Esophagus muscularis mucosa (tissue), 4 donors: ENCODE results near the gene SOX30. TPM values are rescaled to one million over a fixed set of nuclear protein-coding genes. Genes with fewer than 3 reads are reported as not detected.
A peak's percentile ranks its signal among the peaks of the same experiment; 100 is the strongest.

ENCODE experiments used
- DNase-seq: peaks from one replicate; pipeline ENCODE4 v3.0.0-alpha.2; 2017; ENCODE audit errors: extremely low spot score
- H3K27ac ChIP-seq, 4 donors: fragments of 200-600 bp; sonication (generic); replicated peaks in 1 of 4; 1 replicate in 3 of 4; 2 replicates in 1 of 4; pipeline ENCODE4 v1.5.1; 2016 to 2019; ENCODE audit warnings: mild to moderate bottlenecking in 1 of 4
- H3K27me3 ChIP-seq, 4 donors: fragments of 200-600 bp; sonication (generic); one replicate each; pipeline versions ENCODE4 v1.5.1 to v1.6.0; 2016 to 2019
- H3K36me3 ChIP-seq, 4 donors: fragments of 200-600 bp; sonication (generic); one replicate each; pipeline ENCODE4 v1.5.1; 2016 to 2019
- H3K4me1 ChIP-seq, 4 donors: fragments of 200-600 bp; sonication (generic); one replicate each; pipeline ENCODE4 v1.5.1; 2016 to 2019
- H3K4me3 ChIP-seq, 4 donors: fragments of 200-600 bp; sonication (generic); 1 replicate in 2 of 4; 2 replicates in 2 of 4; pipeline ENCODE4 v1.5.1; 2016 to 2019; ENCODE audit warnings: mild to moderate bottlenecking in 4 of 4, moderate library complexity in 1 of 4
- H3K9me3 ChIP-seq, 4 donors: fragments of 200-600 bp; sonication (generic); 1 replicate in 3 of 4; 2 replicates in 1 of 4; pipeline ENCODE4 v1.5.1; 2016 to 2019
- CTCF ChIP-seq, 3 experiments: fragments of 200-600 bp in 2 of 3; fragments of 450-650 bp in 1 of 3; sonication (generic) in 2 of 3; IDR thresholded peaks; one replicate each; pipeline ENCODE4 v1.5.1; 2017 to 2019; ENCODE audit warnings: antibody characterized with exemption in 3 of 3, mild to moderate bottlenecking in 2 of 3, moderate library complexity in 1 of 3
- EP300 ChIP-seq: sonication (generic); formaldehyde crosslinking; IDR thresholded peaks from one replicate; pipeline ENCODE4 v1.6.1; 2017; ENCODE audit warnings: antibody characterized with exemption
- POLR2A ChIP-seq: fragments of 450-650 bp; IDR thresholded peaks from one replicate; pipeline ENCODE4 v1.6.1; 2017; ENCODE audit warnings: antibody characterized with exemption, moderate library complexity, mild to moderate bottlenecking, low read depth
- POLR2AphosphoS5 ChIP-seq, 2 donors: sonication (generic); formaldehyde crosslinking; IDR thresholded peaks; one replicate each; pipeline ENCODE4 v1.6.1; 2017; ENCODE audit warnings: antibody characterized with exemption in 2 of 2
- WGBS: methylation state at CpG from one replicate; pipeline ENCODE4 v1.1.5; 2018; 5-methylcytosine and 5-hydroxymethylcytosine counted together
- intact Hi-C: fragments of 100-400 bp; cut with DNase I; formaldehyde crosslinking; loops from one replicate; pipeline ENCODE4 v1.15.1; 2023
- total RNA-seq, 4 donors: library from RNA; depleted of rRNA; stranded (reverse); fragments of >200 nt; gene quantifications; one replicate each; pipeline versions ENCODE4 v1.1.0 to v1.2.1, GENCODE V29; 2016

The SOX30 gene
- total RNA-seq, 4 donors from 2014 or later: 0.17 to 0.34 TPM; not detected in 2

DNA sequence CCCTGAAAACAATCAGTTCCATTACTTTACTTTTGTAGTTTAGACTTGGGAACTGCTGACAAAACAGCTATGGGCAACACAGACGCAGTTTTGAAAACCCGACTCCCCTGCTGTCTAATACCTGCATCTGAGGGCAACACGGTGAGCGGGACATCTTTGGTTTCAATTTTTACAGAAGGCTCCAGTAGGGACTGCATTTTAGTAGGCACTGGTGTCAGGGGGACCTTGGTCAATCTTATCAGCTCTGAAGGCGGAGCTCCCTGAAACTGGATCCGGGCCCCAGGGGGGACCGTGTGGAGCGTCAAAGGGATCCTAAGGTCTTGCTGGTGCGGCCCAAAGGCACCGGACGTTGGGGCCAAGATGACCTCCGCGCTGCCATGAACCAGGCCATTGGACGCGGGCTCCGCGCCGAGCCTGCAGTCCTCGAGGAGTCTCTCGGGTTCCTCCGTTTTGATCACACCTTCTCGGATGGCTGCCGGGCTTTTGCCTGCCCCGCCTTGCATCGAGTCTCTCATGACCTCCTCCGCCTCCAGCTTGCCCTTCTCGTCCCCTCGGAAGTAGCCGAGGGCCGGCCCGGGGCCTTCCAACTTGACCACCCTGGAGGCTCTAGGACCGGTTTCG is 1.1 kb downstream of the SOX30 start:
- no peaks in the 10 kb centered on the region for H3K9me3 ChIP-seq
- WGBS: 81% methylated on average over 29 of the region's 33 CpGs
- intact Hi-C loops: loop anchor here (10.0 kb wide), 1 partner anchor 66 kb away; no protein-coding TSS in a partner anchor
- peaks cover 4 to 12% (median 9%) of the 10 kb centered on the region in 4 donors for H3K4me1 ChIP-seq
- no peaks in the 10 kb centered on the region for H3K36me3 ChIP-seq
- H3K27ac ChIP-seq: no peak overlapping the region
- DNase-seq: no peak
- H3K4me3 ChIP-seq: peak overlapping the region; percentile 56 to 67 (median 60)
- no peaks in the 10 kb centered on the region for H3K27me3 ChIP-seq
- TF ChIP-seq POLR2AphosphoS5 (IDR thresholded peaks at IDR 0.05): no peak
- TF ChIP-seq CTCF (IDR thresholded peaks at IDR 0.05): no peak
- TF ChIP-seq EP300: no peak
- no peak for TF ChIP-seq POLR2A

GRCh38 chr5:157649101-157649500 is 3.1 kb downstream of the SOX30 start:
- no peaks in the 10 kb centered on the region for H3K36me3 ChIP-seq
- H3K27ac ChIP-seq: no peak overlapping the region
- DNase-seq: no peak
- no peak overlapping the region for H3K4me3 ChIP-seq
- H3K4me1 ChIP-seq: peaks cover 4 to 12% (median 9%) of the 10 kb centered on the region in 4 donors
- intact Hi-C loops: no loop called here
- 90% methylated on average over 2 of the region's 2 CpGs for WGBS
- TF ChIP-seq POLR2AphosphoS5 (IDR thresholded peaks at IDR 0.05): no peak
- H3K9me3 ChIP-seq: no peaks in the 10 kb centered on the region
- H3K27me3 ChIP-seq: no peaks in the 10 kb centered on the region

DNA sequence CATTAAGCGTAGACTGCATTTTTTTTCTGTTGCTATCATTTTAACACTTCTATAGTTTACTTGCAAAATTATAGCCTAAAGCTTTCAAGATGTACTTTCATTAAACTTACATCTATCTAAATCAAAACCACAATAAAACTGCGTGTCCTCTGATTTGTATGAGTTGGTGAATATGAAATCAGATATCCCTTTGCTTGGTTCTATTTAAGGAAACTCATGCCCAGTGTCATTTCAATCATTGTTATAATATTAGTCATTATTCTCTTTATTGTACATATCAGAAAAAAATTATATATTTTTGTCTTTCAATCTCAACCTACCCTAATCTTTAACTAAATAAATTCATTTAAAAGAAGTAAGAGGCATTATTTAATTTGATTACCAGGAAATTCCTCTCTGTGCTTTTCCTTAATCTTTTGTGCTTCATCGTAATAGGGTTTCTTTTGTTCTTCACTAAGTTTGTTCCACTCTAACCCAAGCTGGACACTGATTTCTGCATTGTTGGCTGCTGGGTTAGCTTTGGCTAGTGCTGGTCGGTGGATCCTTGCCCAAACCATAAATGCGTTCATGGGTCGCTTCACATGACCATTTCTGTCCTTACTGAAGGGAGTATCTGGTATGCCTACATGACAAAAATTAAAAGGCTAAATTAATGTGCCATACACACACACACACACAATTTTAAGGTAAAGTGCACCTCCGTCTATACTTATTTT is 3.8 kb downstream of the SOX30 start:
- no peak for DNase-seq
- Histone ChIP-seq H3K9me3 (no peaks in the 10 kb centered on the region), H3K4me3 (no peak overlapping the region), H3K36me3 (no peaks in the 10 kb centered on the region), H3K4me1 (peaks cover 4 to 12% (median 9%) of the 10 kb centered on the region in 4 donors), H3K27ac (no peak overlapping the region), H3K27me3 (no peaks in the 10 kb centered on the region)
- 91% methylated on average over 7 of the region's 7 CpGs for WGBS
- TF ChIP-seq POLR2A (no peak), CTCF (IDR thresholded peaks at IDR 0.05) (no peak), POLR2AphosphoS5 (IDR thresholded peaks at IDR 0.05) (no peak), EP300 (no peak)
- intact Hi-C loops: no loop called here

DNA sequence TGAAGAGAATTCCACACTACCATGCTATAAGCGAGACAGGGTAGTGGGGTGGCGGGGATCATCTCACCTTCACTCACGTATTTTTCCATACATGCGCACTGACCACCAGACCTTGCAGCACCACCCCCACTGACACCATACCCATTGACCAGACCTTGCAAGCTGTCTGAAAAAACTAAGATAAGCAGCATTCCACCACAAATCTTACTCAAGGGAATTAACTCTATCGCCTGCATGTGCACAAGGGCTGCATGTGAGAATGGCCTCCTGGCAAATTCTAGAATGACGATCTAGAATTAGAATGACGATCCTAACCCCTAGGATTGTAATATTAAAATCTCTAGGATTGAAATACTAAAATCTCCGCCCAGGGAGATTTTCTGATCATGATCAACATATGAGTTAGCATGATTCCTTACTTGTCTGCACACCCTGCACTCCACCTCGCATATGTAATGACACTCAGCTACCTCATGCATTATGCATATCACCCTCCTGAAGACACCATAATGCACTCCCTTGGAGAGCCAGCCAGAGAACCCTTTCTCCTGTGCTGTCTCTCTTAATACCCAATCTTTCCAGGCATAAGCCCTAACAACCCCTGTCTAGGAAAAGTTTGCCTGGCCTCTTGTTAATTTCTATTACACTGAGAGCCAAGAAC is 11.7 kb downstream of the SOX30 start:
- H3K27ac ChIP-seq: no peak overlapping the region
- no peaks in the 10 kb centered on the region for H3K27me3 ChIP-seq
- intact Hi-C loops: no loop called here
- no peaks in the 10 kb centered on the region for H3K36me3 ChIP-seq
- no peaks in the 10 kb centered on the region for H3K4me1 ChIP-seq
- H3K4me3 ChIP-seq: no peak overlapping the region
- no peaks in the 10 kb centered on the region for H3K9me3 ChIP-seq
- DNase-seq: no peak
- 92% methylated on average over 9 of the region's 9 CpGs for WGBS
- TF ChIP-seq POLR2AphosphoS5 (IDR thresholded peaks at IDR 0.05): no peak
- no peak for TF ChIP-seq CTCF (IDR thresholded peaks at IDR 0.05)
- TF ChIP-seq POLR2A: no peak
- no peak for TF ChIP-seq EP300

DNA sequence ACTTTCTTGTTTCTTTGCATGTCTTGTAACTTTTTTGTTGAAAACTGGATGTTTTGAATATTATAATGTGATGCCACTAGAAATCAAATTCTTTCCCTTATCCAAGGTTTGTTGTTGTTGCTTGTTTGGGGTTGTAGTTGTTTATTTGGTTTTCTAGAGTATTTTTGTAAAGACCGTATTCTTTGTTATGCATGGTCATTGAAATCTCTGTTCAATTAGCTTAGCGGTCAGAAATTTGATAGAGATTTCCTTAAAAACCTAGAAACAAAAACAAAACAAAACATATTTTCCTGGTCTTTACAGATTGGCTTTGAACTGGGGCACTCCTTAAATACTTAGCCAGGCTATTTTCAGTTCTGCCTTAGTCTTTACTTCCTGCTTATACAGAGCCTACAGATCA is 21.9 kb downstream of the SOX30 start:
- DNase-seq: no peak
- no peak for TF ChIP-seq CTCF (IDR thresholded peaks at IDR 0.05)
- no peak for TF ChIP-seq POLR2A
- no peak for TF ChIP-seq POLR2AphosphoS5 (IDR thresholded peaks at IDR 0.05)
- H3K4me3 ChIP-seq: no peak overlapping the region
- no peaks in the 10 kb centered on the region for H3K27me3 ChIP-seq
- H3K9me3 ChIP-seq: no peaks in the 10 kb centered on the region
- 88% methylated on average over 2 of the region's 2 CpGs for WGBS
- no peaks in the 10 kb centered on the region for H3K36me3 ChIP-seq
- H3K27ac ChIP-seq: no peak overlapping the region
- peaks cover 0 to 5% (median 0%) of the 10 kb centered on the region in 4 donors for H3K4me1 ChIP-seq
- intact Hi-C loops: no loop called here
